HG03045 (cell line): Measurements from ENCODE around the gene CPEB3.

ENCODE experiments used
- ATAC-seq: cut with Tn5 transposase; IDR thresholded peaks from one replicate; pipeline ENCODE4 v1.9.1; 2021; ENCODE audit warnings: mild to moderate bottlenecking, moderate library complexity; ENCODE audit not compliant: unreplicated experiment

Gene CPEB3

DNA sequence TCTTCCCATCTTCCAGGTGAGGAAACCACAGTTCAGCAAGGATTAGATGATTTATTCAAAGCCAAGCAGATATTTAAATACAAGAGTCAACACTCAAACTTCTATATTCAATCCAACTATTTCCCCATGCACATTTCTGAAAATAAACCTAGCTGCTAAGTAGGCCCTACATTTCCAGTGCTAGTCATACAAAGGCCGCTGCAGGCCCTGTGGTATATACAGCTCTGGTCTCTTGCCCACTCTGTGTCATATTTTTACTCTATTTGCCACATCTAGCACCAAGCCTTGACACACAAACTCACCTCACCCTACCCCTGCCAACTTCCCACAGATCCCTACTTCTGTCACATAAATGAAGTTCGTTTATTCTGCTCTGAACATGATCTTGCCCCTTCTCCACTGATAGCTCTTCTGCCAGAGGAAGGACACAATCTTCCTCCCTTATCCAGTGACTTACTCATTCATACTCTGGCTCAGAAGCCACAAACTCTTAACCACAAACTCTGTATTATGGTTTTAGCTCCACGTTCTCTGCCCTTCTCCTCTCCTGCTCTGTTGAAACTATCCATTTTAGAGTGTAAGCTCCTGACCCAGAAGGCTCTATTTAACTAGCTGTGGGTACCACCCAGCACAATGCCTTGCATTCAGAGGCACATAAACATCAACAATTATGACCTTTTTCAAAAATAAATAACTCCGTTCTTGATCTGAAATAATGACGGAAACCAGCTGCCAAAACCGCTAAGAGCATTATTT is 180.7 kb downstream of the CPEB3 start:
- ATAC-seq: no peak

DNA sequence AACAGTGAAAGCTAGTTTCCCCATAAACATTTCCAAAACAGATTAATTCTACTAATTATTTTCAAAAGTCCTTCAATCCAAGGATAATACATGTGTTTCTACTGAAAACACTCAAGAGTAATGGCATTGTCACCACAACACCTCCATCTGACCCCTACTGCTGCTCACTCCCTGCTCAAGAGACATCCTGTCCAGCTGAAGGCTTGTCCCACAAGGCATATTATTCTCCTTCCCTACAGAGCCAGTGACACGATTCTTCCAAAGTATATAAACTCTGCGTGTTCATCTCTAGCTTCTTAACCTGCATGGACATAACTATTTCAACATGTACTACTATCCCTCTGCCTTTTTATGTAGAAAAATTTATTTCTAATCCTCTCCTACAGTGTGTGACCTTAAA is 182.1 kb downstream of the CPEB3 start:
- ATAC-seq: no peak

DNA sequence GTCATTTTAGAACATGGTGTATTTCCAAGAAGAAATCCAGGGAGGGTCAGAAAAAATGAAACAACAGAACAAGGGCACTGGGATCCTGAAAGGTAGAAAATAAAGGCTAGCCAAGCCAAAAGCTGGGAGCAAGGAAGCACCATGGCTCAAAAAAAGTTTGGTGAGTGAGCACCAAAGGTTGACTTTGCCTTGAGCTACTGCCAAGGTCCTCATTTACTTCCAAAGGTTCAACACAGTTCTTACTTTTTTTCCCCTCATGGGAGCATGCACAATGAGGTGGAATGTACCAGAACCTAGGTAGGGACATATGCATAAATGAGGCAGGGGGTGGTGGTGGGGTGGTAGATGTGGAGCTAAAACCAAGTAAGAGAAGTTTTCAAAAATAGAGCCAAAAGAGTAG is 182.8 kb downstream of the CPEB3 start:
- ATAC-seq: no peak

DNA sequence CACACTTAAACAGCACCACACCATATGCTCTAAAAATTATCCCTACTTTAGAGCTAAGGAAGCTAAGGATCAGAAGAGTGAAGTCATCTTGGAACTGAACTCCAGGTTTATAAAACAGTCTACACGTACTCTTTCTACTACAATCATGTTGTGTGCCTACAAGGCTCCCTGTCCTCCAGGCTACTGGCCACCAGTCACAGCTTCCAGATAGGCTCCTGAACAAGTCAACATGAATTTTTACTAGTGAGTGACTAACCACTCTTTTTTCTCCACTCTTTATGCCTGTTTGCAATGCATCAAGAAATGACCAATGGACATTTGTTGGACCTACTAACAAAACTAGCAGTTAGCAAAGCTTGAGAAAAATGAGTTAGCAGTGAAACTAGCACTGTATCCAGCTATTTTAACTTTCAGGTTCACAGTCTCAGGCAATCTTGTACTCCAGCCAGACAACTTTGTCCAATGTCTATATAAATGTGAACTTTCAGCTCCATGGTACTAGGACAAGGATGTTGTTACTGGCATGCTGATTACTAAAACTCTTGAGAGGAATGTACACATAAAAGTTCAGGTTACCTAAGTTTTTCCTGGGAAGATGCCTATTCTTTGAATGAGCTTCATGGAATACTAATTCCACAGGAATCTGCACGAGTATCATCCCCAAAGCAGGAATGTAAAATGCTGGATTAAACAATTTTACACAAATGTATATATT is 187.3 kb downstream of the CPEB3 start:
- no peak for ATAC-seq

DNA sequence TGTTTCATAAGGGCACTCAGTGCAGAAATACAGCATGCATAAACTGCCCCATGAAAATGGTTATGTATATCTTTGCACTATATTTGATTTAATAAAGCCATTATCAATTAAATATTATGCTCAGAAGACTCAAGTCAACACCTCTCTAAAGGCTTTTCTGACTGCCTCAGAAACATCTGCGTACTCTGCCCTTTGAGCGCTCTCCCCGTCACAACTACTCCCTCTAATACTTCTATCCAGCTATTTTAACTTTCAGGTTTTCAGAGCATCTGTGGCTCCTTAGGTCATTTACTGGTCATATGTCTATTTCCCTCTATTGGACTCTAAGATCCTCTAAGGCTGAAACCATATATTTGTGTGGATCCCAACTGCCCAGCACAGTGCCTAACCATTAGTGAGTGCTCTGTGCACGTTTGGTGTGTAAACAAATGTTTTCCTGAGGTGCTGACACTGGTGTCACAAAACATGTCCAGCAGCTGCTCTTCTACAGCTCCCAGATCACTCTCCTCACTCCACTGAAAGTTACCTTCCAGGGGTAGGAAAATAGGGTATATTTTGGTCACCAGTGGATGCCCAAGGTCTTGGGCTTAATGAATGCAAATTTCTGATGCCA is 188.2 kb downstream of the CPEB3 start:
- no peak for ATAC-seq

DNA sequence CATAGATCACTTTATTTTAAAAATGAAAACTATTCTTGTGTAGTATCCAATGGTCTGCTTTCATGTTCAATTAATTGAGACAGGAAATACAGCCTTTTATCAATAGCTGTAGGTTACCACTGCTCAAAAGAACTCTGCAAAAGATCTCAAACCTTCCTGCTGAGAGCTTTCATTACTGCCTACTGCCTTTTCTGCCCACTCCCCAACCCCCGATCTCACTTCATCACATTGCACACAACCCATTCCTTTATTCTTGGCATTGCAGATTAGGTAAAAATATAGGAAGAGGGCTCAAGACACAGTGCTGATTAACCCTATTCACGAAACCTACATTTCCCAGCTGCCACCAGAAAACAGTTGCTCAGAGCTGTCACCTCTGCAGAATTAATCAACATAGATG is 195.9 kb downstream of the CPEB3 start:
- no peak for ATAC-seq

DNA sequence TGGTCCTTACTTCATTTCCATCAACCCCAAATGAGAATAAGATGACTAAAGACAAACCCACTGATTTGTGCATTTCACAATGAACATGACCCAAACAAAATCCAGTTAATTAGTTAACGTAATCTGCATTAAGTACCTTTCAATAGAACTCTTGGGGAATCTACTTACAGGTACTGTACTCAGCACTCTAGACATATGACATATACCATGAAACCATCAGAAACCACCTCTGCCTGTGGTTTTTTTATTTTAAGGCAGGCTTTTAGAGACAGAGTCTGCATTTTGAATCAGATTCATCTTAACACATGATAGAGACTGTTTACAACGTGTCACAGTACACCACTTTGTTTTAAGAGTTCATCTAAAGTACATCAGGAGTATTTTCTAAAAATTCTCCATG is 198.9 kb downstream of the CPEB3 start:
- ATAC-seq: no peak

DNA sequence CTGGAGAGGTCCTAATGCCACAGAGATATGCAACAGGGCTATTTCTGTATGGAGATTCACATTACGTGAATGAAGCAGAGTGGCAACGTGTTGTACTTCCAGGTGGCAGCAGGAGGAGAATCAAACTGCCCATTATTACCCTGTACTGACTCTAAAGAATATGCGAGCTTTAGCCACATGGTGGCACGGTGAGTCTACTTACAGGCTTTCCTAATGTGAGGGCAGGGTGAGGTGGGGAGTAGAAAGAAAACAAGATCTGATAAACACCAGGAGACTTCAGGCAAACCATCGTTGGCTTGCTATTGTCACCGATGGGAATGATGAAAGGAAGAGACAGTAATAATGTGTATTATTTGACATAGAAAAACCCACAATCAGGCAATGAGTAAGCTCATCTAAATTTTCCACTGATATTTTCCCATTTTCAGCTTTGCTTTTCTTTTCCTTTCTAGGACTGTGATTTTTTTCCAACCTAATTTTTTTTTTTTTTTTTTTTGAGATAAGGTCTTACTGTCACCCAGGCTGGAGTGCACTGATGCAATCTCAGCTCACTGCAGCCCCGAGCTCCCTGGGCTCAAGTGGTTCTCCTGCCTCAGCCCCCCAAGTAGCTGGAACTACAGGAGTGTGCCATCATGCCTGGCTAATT is 203.0 kb downstream of the CPEB3 start:
- ATAC-seq: peak; percentile 87

DNA sequence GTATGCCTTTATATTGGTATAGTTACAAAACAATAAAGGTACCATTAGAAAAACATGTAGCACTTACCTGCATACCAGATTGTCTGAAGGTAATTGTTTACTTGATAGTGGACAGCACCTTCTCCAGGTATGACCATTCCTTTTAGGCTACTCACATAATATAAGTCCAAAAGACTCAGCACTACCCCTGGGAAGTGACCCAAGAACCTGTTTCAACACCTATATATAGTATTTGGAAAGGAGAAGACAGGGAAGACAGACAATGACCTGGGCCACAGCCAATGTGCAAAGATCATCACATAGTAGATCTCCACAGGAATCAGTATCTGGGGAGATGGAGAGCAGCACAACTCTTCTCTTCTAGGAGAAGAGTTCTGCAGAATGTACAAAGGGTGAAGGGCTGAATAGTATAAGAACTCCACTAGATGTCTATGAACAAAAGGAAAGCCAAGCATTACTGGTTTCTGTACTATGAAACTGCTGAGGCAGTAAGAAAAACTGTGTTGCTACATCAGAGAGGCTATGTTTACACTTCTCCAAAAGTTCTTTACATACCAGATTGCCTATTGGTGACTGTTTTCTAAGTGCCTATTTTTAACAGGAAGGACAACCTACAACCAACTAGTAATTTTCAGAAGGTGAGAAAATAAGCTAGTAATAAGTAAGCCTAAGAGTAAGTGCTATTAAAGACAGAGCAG is 208.1 kb downstream of the CPEB3 start:
- no peak for ATAC-seq

DNA sequence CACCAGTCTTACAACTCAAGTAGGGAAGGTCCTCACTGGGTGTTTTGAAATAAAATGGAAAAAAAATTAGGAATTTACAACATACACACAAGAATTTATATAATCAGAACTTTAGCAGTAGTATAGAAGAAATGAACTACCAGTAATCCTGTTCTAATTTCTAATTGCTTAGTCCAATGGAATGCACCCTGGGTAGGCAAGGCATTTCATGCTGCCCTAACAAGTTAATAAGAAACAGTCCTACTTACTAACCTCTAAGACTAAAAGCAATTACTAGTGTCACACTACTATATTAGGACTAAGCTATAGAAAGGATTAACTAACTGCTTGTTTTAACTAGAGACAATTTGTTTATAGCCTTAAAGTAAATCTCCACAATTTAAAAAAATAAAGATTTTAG is 209.2 kb downstream of the CPEB3 start:
- ATAC-seq: no peak

DNA sequence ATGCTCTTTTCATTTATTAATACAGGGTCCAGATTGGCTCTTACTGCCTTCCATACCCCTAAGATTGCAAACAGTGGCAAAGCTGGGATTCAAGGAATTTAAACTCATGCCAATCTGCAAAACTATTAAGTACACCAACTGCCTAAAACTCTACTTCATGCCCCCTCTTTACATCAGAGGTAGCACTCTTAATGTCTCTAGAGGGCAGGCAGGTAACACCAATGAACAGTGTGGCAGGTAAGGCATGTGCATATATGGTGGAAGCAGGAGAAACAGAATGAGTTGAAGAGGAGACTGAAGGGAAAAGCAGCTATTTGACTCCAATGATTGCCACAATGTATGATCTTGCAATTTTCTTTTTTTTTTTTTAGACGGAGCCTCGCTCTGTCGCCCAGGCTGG is 210.6 kb downstream of the CPEB3 start:
- no peak for ATAC-seq

DNA sequence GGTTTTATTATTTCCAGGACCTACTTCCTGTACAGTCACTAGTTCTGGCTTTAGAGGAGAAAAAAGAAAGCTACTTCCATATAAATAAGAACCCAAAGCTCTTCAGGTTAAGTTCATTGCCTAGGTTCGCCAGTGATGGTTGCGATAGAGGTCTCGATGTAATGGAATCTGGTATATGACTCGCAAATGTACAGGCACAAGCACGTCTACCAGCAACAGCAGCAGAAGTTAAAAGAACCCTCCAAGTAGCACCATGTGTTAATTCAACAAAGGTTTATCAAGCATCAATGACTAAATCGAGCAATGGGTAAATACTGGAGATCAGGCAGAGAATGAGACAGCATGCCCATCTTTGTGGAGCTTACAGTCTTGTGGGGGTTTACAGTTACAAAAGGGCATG is 211.9 kb downstream of the CPEB3 start:
- ATAC-seq: no peak

DNA sequence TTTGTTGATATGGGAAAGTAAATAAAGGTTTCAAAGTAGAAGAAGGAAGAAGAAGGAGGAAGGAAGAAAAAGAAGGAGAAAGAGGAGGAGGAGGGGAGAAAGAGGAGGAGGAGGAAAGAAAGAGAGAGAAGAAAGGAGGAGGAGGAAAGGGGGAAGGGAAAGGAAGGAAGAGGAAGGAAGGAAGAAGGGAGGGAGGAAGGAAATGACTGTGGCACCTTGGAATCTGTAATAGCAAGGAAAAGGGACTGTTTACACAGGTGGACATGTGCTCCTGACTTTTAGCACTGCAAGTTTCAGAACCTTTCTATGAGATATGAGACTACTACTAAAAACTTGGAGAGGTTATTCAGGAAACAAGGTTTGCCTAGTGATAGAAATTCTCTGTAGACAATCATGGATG is 214.2 kb downstream of the CPEB3 start:
- no peak for ATAC-seq

DNA sequence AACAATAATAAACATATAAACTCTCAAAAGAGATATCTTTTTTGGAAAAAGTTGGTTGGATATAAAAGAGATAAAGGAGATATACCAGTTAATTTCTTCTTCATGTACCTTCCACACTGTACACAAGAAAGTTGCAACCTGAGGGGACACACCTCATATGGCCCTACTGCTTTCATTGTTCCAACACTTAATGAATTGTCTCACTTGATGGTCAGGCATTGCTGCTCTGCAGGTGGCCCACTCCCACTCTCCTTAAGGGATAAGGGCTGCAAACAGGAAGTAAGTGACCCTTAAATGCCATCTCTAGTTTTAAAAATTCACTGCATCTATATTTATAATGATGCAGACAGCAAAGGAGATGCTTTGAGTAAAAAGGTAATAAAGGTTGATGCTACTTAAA is 215.0 kb downstream of the CPEB3 start:
- no peak for ATAC-seq

DNA sequence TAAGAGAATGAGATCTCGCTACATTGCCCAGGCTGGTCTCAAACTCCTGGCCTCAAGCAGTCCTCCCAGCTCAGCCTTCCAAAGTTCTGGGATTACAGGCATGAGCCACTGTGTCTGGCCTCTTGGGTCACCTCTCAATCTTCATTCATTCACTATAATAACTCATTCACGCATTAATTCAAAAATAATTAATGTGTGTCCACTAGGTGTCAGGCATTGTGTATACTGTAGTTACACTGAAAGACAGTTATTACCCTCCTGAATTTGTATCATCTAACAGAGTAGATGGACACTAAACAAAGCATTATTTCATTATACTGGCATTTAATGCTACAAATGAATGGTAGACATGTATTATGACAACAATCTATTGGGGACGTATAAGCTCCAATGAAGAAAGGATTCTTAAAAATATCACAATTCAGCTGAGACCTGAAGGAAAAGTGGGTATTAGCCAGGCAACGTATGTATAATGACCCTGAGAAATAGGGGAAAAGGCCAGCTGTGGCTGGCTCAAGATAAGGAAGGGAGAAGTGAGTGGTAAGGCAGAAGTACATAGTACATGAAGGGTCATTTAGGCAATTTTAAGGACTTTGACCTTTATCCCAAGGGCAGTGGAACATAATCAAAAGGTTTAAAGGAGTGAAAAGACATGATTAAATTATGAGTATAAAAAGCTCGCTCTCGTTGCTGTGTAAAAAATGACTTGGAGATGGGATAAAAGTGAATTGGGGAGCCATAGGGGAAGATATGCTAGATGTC is 216.6 kb downstream of the CPEB3 start:
- no peak for ATAC-seq

DNA sequence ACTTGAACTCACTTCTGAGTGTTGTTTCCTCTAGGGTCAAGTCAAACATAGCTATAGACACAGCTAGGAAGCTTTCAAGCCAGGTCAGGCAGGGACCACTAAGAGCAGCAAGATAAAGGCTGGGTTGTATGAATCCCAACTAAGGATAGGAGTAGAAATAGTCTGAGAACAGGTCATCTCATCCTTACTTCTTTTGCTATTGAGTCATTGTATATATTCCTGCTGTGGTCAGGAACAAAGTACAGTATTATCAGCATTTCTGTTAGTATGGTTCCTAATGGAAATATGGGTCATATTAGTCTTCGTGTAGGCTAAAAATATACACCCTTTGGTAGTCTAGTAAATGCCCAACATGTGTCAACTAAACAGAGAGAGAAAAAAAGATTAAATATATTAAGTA is 222.0 kb downstream of the CPEB3 start:
- ATAC-seq: no peak

DNA sequence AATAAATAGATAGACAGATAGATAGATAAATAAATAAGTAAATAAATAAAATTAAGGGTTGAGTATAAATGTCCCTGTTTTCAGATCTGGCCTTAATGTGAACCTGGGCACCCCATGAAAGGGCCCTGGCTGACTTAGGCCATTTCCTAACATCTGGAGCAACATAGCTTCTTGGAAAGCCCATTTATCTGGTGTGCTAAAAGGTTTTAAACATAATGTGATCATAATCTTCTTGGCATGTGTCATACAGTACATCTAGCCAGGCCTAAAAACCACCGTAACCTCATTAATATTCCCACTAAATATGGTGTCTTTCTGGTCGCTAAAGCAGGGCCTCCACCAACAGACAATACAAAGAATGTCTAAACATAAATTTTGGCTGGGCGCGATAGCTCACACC is 224.5 kb downstream of the CPEB3 start:
- ATAC-seq: no peak

DNA sequence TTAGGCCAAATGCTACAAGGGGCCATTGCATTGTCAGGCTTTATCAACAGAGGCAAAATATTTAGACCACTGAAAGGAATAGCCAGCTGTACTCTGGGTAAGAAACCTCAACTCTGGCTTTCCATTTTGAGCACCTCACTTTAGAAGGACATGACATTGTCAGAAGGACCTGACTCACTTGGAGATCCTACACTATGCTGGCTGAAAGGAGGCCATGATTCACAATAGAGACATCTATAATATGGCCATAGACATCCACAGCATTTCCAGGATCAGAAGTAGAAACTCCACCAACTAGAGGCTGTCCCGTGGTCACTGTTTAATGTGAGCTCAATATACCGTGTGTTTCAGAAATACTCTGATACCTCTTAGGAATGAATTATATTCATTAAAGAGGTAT is 226.4 kb downstream of the CPEB3 start:
- ATAC-seq: no peak

DNA sequence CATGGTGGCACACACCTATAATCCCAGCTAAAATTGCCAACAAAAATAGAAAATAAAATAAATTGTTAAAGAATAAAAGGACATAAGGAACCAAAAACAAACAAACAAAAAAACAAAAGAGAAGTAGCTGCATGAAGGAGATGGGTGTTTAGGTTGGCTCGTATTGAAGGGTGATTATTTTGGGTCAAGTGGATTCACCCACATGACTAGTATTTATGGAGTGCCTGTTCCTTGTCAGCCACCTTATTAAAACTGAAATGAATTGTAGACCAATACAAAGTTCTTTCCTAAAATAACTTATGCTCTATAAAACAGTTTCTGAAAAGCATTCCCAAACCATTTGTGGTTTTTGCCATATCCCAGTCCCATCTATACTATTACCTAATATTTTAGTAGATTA is 228.6 kb downstream of the CPEB3 start:
- no peak for ATAC-seq

DNA sequence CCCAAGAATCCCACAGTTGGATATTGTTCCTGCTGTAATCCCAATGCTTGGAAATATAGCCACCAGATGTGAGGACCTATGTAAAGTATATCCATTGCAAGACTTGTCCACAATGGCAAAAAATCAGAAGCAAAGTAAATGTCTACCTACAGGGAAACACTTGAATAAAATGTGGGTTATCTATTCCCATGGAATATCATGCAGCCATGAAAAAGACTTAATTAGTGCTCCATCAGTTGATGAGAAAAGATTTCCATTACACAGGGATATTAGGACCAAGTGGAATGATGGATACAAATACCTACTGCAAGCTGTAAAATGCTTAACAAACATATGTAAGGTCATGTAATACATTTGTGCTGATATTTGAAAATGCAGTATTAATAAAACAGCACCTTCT is 236.1 kb downstream of the CPEB3 start:
- no peak for ATAC-seq
